PC-3 (cell line): Measurements from ENCODE around the gene REEP2. TPM values are rescaled to one million over a fixed set of nuclear protein-coding genes. Genes with fewer than 3 reads are reported as not detected.

Source experiments
- ATAC-seq: fragments of 200-7000 bp; cut with Tn5 transposase; 2 replicates; pipeline ENCODE4 v1.9.1; 2020; ENCODE audit warnings: mild to moderate bottlenecking, moderate library complexity
- BruUV-seq: library from RNA; stranded (reverse); fragments of 400-500 nt; replicated peaks from 2 replicates; lab custom pipeline; 2021; lab: Mats Ljungman, UMichigan
- CTCF ChIA-PET: fragments of 300-600 bp; sonication (Branson Sonifier 250); formaldehyde crosslinking; loops from one replicate; lab custom pipeline; 2022; ENCODE audit warnings: antibody characterized with exemption; lab: Charles Lee
- POLR2A ChIA-PET: fragments of 300-600 bp; sonication (Branson Sonifier 250); formaldehyde crosslinking; loops from one replicate; lab custom pipeline; 2022; ENCODE audit warnings: antibody characterized with exemption; ENCODE audit not compliant: unreplicated experiment; lab: Charles Lee
- DNase-seq: peaks from one replicate; pipeline ENCODE4 v3.0.0-alpha.2; 2015
- H2AFZ ChIP-seq: fragments of 300-600 bp; sonication (generic); 2 replicates; pipeline ENCODE4 v1.6.0; 2016; ENCODE audit warnings: antibody characterized with exemption, low read length
- H3F3A ChIP-seq: fragments of 300-600 bp; sonication (generic); one replicate; pipeline ENCODE4 v1.6.0; 2017; ENCODE audit warnings: antibody characterized with exemption, low read length, control low read depth, mild to moderate bottlenecking; ENCODE audit not compliant: unreplicated experiment
- H3K27ac ChIP-seq: fragments of 300-600 bp; sonication (generic); 2 replicates; pipeline ENCODE4 v1.5.1; 2016; ENCODE audit warnings: mild to moderate bottlenecking, low read length
- H3K27me3 ChIP-seq: fragments of 300-600 bp; sonication (generic); 2 replicates; pipeline ENCODE4 v1.6.1; 2016; ENCODE audit warnings: low read length, mixed read lengths
- H3K36me3 ChIP-seq: fragments of 300-600 bp; sonication (generic); 2 replicates; pipeline ENCODE4 v1.6.1; 2016; ENCODE audit warnings: low read depth, mixed run types, low read length, mixed read lengths
- H3K4me1 ChIP-seq: fragments of 300-600 bp; sonication (generic); 2 replicates; pipeline ENCODE4 v1.5.1; 2016; ENCODE audit warnings: low read length; ENCODE audit not compliant: insufficient read depth
- H3K4me2 ChIP-seq: fragments of 300-600 bp; sonication (generic); 2 replicates; pipeline ENCODE4 v1.6.0; 2016; ENCODE audit warnings: low read length
- H3K4me3 ChIP-seq: fragments of 300-600 bp; sonication (generic); 2 replicates; pipeline ENCODE4 v1.5.1; 2016; ENCODE audit warnings: mild to moderate bottlenecking, low read length, mixed read lengths
- H3K79me2 ChIP-seq: fragments of 300-600 bp; sonication (generic); 2 replicates; pipeline ENCODE4 v1.6.1; 2017; ENCODE audit warnings: low read length, mixed read lengths
- H3K9ac ChIP-seq: fragments of 300-600 bp; sonication (generic); 2 replicates; pipeline ENCODE4 v1.6.0; 2016; ENCODE audit warnings: mild to moderate bottlenecking, low read length
- H3K9me2 ChIP-seq: fragments of 300-600 bp; sonication (generic); replicated peaks from 2 replicates; pipeline ENCODE4 v1.6.1; 2016; ENCODE audit warnings: mixed run types, low read length, mixed read lengths
- H3K9me3 ChIP-seq: fragments of 300-600 bp; sonication (generic); 2 replicates; pipeline ENCODE4 v1.6.1; 2016; ENCODE audit warnings: low read length, mixed read lengths
- H4K20me1 ChIP-seq: fragments of 300-600 bp; sonication (generic); 2 replicates; pipeline ENCODE4 v1.6.1; 2016; ENCODE audit warnings: low read length, mixed read lengths
- EZH2 ChIP-seq: fragments of 300-600 bp; sonication (generic); IDR thresholded peaks from one replicate; pipeline ENCODE4 v1.6.1; 2017; ENCODE audit warnings: antibody characterized with exemption, mild to moderate bottlenecking, low read length; ENCODE audit not compliant: unreplicated experiment
- EZH2phosphoT487 ChIP-seq: fragments of 300-600 bp; sonication (generic); IDR thresholded peaks from 2 replicates; pipeline ENCODE4 v1.6.1; 2018; ENCODE audit warnings: mild to moderate bottlenecking, antibody characterized with exemption, low read length, borderline replicate concordance
- intact Hi-C: fragments of 100-400 bp; cut with micrococcal nuclease; formaldehyde crosslinking; loops from 2 replicates; pipeline ENCODE4 v1.9.0; 2023
- total RNA-seq: library from RNA; depleted of rRNA; stranded (reverse); fragments of >200 nt; gene quantifications from 2 replicates; pipeline ENCODE4 v1.2.3, GENCODE V29; 2014
- TF ChIP-seq, protein P1 (sequence below): fragments of 300-600 bp; sonication (generic); conservative IDR thresholded peaks from 2 replicates; pipeline ENCODE4 v1.5.1; 2017; ENCODE audit warnings: antibody characterized with exemption, low read depth, mild to moderate bottlenecking, low read length

Gene REEP2
- total RNA-seq, 1 experiment from 2014 or later = 2.5 TPM

GRCh38 chr5:138468966-138469539, 30.2 kb downstream of the REEP2 start:
- POLR2A ChIA-PET = no interaction called here
- Histone ChIP-seq H3K9me2 (no peaks in the 10 kb centered on the region), H3K27me3 (peaks cover 16% of the 10 kb centered on the region), H3K9ac (no peak overlapping the region), H3K36me3 (no peaks in the 10 kb centered on the region), H2AFZ (no peak overlapping the region), H3K27ac (no peak overlapping the region), H3K79me2 (no peaks in the 10 kb centered on the region), H3K4me2 (no peak overlapping the region), H3F3A (no peaks in the 10 kb centered on the region), H4K20me1 (no peaks in the 10 kb centered on the region), H3K4me3 (no peak overlapping the region), H3K4me1 (no peaks in the 10 kb centered on the region), H3K9me3 (no peaks in the 10 kb centered on the region)
- intact Hi-C loops = no loop called here
- CTCF ChIA-PET = interaction anchor here (0.6 kb wide), 1 partner anchor 34 kb away, joined by 5 read pairs; no protein-coding TSS in a partner anchor
- ATAC-seq (no peak), DNase-seq (no peak)
- TF ChIP-seq, protein P1, sequence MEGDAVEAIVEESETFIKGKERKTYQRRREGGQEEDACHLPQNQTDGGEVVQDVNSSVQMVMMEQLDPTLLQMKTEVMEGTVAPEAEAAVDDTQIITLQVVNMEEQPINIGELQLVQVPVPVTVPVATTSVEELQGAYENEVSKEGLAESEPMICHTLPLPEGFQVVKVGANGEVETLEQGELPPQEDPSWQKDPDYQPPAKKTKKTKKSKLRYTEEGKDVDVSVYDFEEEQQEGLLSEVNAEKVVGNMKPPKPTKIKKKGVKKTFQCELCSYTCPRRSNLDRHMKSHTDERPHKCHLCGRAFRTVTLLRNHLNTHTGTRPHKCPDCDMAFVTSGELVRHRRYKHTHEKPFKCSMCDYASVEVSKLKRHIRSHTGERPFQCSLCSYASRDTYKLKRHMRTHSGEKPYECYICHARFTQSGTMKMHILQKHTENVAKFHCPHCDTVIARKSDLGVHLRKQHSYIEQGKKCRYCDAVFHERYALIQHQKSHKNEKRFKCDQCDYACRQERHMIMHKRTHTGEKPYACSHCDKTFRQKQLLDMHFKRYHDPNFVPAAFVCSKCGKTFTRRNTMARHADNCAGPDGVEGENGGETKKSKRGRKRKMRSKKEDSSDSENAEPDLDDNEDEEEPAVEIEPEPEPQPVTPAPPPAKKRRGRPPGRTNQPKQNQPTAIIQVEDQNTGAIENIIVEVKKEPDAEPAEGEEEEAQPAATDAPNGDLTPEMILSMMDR = no peak
- TF ChIP-seq EZH2 (no peak), EZH2phosphoT487 (no peak)
- no TSS peak for BruUV-seq

DNA sequence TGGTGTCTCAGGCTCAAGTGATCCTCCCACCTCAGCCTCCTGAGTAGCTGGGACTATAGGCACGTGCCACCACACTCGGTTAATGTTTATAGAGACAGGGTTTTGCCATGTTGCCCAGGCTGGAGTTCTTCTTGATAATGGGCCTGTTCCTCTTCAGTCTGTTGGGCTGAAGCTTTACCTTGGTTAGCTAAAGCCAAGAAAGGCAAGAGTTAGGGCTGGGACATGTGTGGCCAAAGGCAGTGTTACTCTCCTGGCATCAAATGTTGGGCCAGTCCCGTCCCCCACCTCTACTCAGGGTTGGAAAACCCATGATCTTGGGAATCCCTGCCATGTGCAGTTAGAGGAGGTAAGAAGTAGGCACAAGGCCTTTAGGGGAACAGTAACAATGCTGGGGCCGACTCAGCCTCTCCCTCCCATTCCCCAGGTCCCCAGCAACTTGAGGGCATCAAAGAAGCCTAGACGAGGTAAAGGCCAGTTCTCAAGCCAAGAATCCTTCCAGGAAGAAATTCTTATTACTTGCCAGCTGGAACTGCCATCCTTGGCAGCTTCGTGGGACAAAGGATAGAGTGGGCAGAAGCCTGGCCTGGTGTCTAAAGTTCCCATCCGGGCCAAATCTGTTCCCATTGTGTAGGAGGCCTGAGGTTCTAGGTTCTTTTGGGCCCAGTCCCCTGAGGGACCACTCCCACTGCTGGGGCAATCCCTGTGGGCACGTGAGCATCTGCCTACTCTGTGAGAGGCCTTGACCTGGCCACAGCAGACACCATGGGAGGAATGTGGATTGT, 30.9 kb downstream of the REEP2 start:
- no peaks in the 10 kb centered on the region for H3K79me2 ChIP-seq
- H3K9me2 ChIP-seq = no peaks in the 10 kb centered on the region
- H3K27ac ChIP-seq = no peak overlapping the region
- BruUV-seq = no TSS peak
- ChIA-PET CTCF (interaction anchor here (0.6 kb wide), 1 partner anchor 34 kb away, joined by 5 read pairs; no protein-coding TSS in a partner anchor), POLR2A (no interaction called here)
- no peaks in the 10 kb centered on the region for H3K36me3 ChIP-seq
- no peak overlapping the region for H3K4me2 ChIP-seq
- H3K9me3 ChIP-seq = no peaks in the 10 kb centered on the region
- H3K27me3 ChIP-seq = peaks cover 16% of the 10 kb centered on the region
- H3K9ac ChIP-seq = no peak overlapping the region
- no peaks in the 10 kb centered on the region for H3F3A ChIP-seq
- no peaks in the 10 kb centered on the region for H3K4me1 ChIP-seq
- H3K4me3 ChIP-seq = no peak overlapping the region
- intact Hi-C loops = no loop called here
- H4K20me1 ChIP-seq = no peaks in the 10 kb centered on the region
- no peak for DNase-seq
- no peak overlapping the region for H2AFZ ChIP-seq
- ATAC-seq = no peak
- no peak for TF ChIP-seq EZH2phosphoT487
- TF ChIP-seq EZH2 = no peak
- TF ChIP-seq, protein P1 = no peak
